Measurements from ENCODE around the gene KCTD10. TPM values are rescaled to one million over a fixed set of nuclear protein-coding genes. Genes with fewer than 3 reads are reported as not detected.

The KCTD10 gene
- polyA plus RNA-seq, 1 of the 3 experiments (the other 2 are of a cell fraction): 66.9 TPM

DNA sequence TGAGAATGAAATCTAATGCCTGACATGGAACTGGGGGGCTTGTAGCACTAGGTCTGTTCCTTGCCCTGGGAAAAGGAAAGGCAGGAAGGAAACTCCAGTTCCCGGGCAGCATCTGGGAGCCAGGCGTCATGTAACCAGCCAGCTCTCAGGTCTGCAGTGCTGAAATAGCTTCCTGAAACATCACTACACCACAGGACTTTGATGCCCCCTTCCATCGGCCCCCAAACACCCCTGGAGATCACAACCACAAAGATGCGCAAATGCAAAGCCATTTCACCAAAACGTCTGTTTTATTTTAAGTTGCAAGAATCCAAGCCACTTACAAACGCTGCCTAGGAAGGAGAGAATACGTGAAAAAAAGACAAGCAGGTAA is 40.9 kb downstream of the KCTD10 start:
- Histone ChIP-seq H3K27me3 (ENCODE audit: insufficient read depth) (no peaks in the 10 kb centered on the region), H3K9ac (no peak overlapping the region), H3K36me3 (replicated peaks in 1 of 2; ENCODE audit: control insufficient read depth in 1 of 2, insufficient read depth in 2 of 2, low read length in 1 of 2) (no peaks in the 10 kb centered on the region), H3K9me3 (no peaks in the 10 kb centered on the region), H3K9me2 (no peaks in the 10 kb centered on the region), H3K4me3 (ENCODE audit: low read depth in 2 of 2, low read length in 1 of 2) (no peak overlapping the region), H3K79me2 (ENCODE audit: insufficient read depth) (no peaks in the 10 kb centered on the region), H3F3A (replicated peaks; ENCODE audit: insufficient read depth) (no peaks in the 10 kb centered on the region), H4K20me1 (ENCODE audit: insufficient read depth) (no peaks in the 10 kb centered on the region), H2AFZ (ENCODE audit: low read depth) (no peak overlapping the region), H3K4me2 (no peak overlapping the region), H3K27ac (ENCODE audit: low read depth in 2 of 2, low read length in 1 of 2) (no peak overlapping the region), H3K4me1 (ENCODE audit: control insufficient read depth in 1 of 2, insufficient read depth in 2 of 2, low read depth in 1 of 2, low read length in 1 of 2) (peaks cover 0 to 5% of the 10 kb centered on the region in 2 experiments; a peak in 1 of 4 replicates)
- ChIA-PET CTCF (interaction anchor here (1.3 to 2.1 kb wide), 2 partner anchors 8 to 25 kb away, joined by 4 to 9 read pairs; no protein-coding TSS in a partner anchor), POLR2A (no interaction called here)
- WGBS (ENCODE audit: low lambda C conversion rate): 72% methylated on average over 7 of the region's 7 CpGs
- no peak for TF ChIP-seq RXRA (IDR thresholded peaks at IDR 0.05; ENCODE audit: borderline replicate concordance, low read depth)
- TF ChIP-seq CTCF (IDR thresholded peaks at IDR 0.05): no peak
- TF ChIP-seq RAD21 (IDR thresholded peaks at IDR 0.05; ENCODE audit: low read length): no peak
- no peak for TF ChIP-seq SMC3 (IDR thresholded peaks at IDR 0.05; ENCODE audit: low read depth, low read length)
- TF ChIP-seq TEAD4 (IDR thresholded peaks at IDR 0.05; ENCODE audit: borderline replicate concordance, insufficient read depth): no peak
- TF ChIP-seq GABPA (IDR thresholded peaks at IDR 0.05; ENCODE audit: low read depth): no peak
- TF ChIP-seq ELF1 (IDR thresholded peaks at IDR 0.05): no peak
- TF ChIP-seq, protein P1, sequence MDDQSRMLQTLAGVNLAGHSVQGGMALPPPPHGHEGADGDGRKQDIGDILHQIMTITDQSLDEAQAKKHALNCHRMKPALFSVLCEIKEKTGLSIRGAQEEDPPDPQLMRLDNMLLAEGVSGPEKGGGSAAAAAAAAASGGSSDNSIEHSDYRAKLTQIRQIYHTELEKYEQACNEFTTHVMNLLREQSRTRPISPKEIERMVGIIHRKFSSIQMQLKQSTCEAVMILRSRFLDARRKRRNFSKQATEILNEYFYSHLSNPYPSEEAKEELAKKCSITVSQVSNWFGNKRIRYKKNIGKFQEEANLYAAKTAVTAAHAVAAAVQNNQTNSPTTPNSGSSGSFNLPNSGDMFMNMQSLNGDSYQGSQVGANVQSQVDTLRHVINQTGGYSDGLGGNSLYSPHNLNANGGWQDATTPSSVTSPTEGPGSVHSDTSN (IDR thresholded peaks at IDR 0.05): no peak
- no peak for DNase-seq

DNA sequence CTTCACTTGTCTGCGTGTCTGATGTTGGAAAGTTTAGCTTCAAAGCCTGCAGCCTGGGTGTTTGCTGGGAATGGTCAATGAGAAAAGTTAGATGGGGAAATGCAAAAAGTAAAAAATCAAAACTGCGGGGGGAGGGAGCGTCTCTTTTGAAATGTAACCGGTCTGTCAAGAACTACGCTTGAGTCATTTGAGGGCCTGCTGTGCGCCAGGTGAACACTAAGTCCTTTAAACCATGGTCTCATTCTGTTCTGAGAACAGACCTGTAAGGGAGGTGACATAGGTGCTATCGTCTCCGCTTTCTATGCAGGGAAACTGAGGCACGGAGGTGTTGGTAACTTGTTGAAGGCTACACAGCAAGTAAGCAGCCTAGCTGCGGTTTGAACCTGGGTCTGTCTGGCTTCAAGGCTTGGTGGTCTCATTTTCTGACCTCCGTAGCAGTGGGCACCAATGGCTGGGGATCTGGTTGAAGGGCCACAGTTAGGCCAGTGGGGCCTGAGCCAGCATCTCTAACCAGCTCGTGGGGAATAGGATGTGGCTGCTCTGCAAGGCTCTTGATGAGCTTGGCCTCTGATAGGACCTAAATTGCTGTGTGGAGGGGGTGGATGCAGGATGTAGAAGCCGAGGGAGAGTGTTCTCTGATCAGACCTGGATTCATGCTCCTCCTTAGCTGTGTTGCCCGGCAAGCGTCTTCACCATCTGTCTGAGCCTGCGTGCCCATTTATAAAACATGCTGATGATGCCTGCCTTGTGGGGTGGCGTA is 41.5 kb downstream of the KCTD10 start:
- no peak overlapping the region for H2AFZ ChIP-seq (ENCODE audit: low read depth)
- no peaks in the 10 kb centered on the region for H3K27me3 ChIP-seq (ENCODE audit: insufficient read depth)
- CTCF ChIA-PET: interaction anchor here (0.9 to 2.1 kb wide), 3 partner anchors 7 to 41 kb away, joined by 3 to 9 read pairs (median 4); no protein-coding TSS in a partner anchor
- H3K36me3 ChIP-seq (replicated peaks in 1 of 2; ENCODE audit: control insufficient read depth in 1 of 2, insufficient read depth in 2 of 2, low read length in 1 of 2): no peaks in the 10 kb centered on the region
- TF ChIP-seq CHD2 (IDR thresholded peaks at IDR 0.05; ENCODE audit: low read length, partially characterized antibody) (no peak), TCF12 (IDR thresholded peaks at IDR 0.05) (no peak), ZBTB33 (IDR thresholded peaks at IDR 0.05; ENCODE audit: borderline replicate concordance, low read depth) (no peak), POLR2AphosphoS5 (IDR thresholded peaks at IDR 0.05; ENCODE audit: low read depth, low read length) (no peak), TEAD4 (IDR thresholded peaks at IDR 0.05; ENCODE audit: borderline replicate concordance, insufficient read depth) (no peak), GATA2 (CRISPR knock-in tag; IDR thresholded peaks at IDR 0.05) (no peak), GABPA (IDR thresholded peaks at IDR 0.05; ENCODE audit: low read depth) (no peak), SIN3A (IDR thresholded peaks at IDR 0.05; ENCODE audit: borderline replicate concordance, low read depth, low read length) (no peak), TAF1 (IDR thresholded peaks at IDR 0.05; ENCODE audit: borderline replicate concordance, low read depth, low read length) (no peak), RFX5 (IDR thresholded peaks at IDR 0.05; ENCODE audit: low read length) (no peak)
- TF ChIP-seq, protein P2, sequence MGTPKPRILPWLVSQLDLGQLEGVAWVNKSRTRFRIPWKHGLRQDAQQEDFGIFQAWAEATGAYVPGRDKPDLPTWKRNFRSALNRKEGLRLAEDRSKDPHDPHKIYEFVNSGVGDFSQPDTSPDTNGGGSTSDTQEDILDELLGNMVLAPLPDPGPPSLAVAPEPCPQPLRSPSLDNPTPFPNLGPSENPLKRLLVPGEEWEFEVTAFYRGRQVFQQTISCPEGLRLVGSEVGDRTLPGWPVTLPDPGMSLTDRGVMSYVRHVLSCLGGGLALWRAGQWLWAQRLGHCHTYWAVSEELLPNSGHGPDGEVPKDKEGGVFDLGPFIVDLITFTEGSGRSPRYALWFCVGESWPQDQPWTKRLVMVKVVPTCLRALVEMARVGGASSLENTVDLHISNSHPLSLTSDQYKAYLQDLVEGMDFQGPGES (IDR thresholded peaks at IDR 0.05; ENCODE audit: low read depth, low read length): no peak
- TF ChIP-seq, protein P1 (IDR thresholded peaks at IDR 0.05): no peak
- H3K9ac ChIP-seq: no peak overlapping the region
- no peaks in the 10 kb centered on the region for H3K9me2 ChIP-seq
- no peaks in the 10 kb centered on the region for H3K9me3 ChIP-seq
- no peak overlapping the region for H3K27ac ChIP-seq (ENCODE audit: low read depth in 2 of 2, low read length in 1 of 2)
- H3K79me2 ChIP-seq (ENCODE audit: insufficient read depth): no peaks in the 10 kb centered on the region
- POLR2A ChIA-PET: no interaction called here
- peaks cover 0 to 1% of the 10 kb centered on the region in 2 experiments; a peak in 1 of 4 replicates for H3K4me1 ChIP-seq (ENCODE audit: control insufficient read depth in 1 of 2, insufficient read depth in 2 of 2, low read depth in 1 of 2, low read length in 1 of 2)
- H3F3A ChIP-seq (replicated peaks; ENCODE audit: insufficient read depth): no peaks in the 10 kb centered on the region
- H4K20me1 ChIP-seq (ENCODE audit: insufficient read depth): no peaks in the 10 kb centered on the region
- no peak overlapping the region for H3K4me2 ChIP-seq
- 90% methylated on average over 16 of the region's 17 CpGs for WGBS (ENCODE audit: low lambda C conversion rate)
- no peak for DNase-seq
- H3K4me3 ChIP-seq (ENCODE audit: low read depth in 2 of 2, low read length in 1 of 2): no peak overlapping the region
